Raji (cell line): Measurements from ENCODE around the gene TSBP1.

Experiments used
- POLR2A ChIP-seq: IDR thresholded peaks from 2 replicates; pipeline ENCODE4 v1.6.1; 2011; ENCODE audit warnings: low read depth, low read length, control low read depth; ENCODE audit not compliant: insufficient read depth

TSBP1 gene

GRCh38 chr6:32327103-32327502 is 44.6 kb downstream of the TSBP1 start:
- no peak for TF ChIP-seq POLR2A

GRCh38 chr6:32318501-32318900 is 53.2 kb downstream of the TSBP1 start:
- no peak for TF ChIP-seq POLR2A

- no peak for TF ChIP-seq POLR2A
Observed at GRCh38 chr6:32317541-32317940, 54.2 kb downstream of the TSBP1 start.

GRCh38 chr6:32313964-32314363 is 57.7 kb downstream of the TSBP1 start:
- TF ChIP-seq POLR2A = no peak

- no peak for TF ChIP-seq POLR2A
Observed at GRCh38 chr6:32298632-32299336, 72.9 kb downstream of the TSBP1 start.

GRCh38 chr6:32294566-32294965 is 77.1 kb downstream of the TSBP1 start:
- no peak for TF ChIP-seq POLR2A

GRCh38 chr6:32293695-32294094 is 78.0 kb downstream of the TSBP1 start:
- TF ChIP-seq POLR2A = no peak

- TF ChIP-seq POLR2A = no peak
Observed at GRCh38 chr6:32291543-32291942, 80.2 kb downstream of the TSBP1 start.

- TF ChIP-seq POLR2A = no peak
Observed at GRCh38 chr6:32290886-32291450, 80.7 kb downstream of the TSBP1 start.

GRCh38 chr6:32288426-32288825 is 83.3 kb downstream of the TSBP1 start:
- no peak for TF ChIP-seq POLR2A

- TF ChIP-seq POLR2A = no peak
Observed at GRCh38 chr6:32271429-32271828, 100.3 kb downstream of the TSBP1 start.

- TF ChIP-seq POLR2A = no peak
Observed at GRCh38 chr6:32267035-32267434, 104.7 kb downstream of the TSBP1 start.

GRCh38 chr6:32255199-32256153 is 116.2 kb downstream of the TSBP1 start:
- TF ChIP-seq POLR2A = no peak

GRCh38 chr6:32254761-32255198 is 116.9 kb downstream of the TSBP1 start:
- TF ChIP-seq POLR2A = no peak

- no peak for TF ChIP-seq POLR2A
Observed at GRCh38 chr6:32252331-32253009, 119.2 kb downstream of the TSBP1 start.
